HepG2 (cell line): ENCODE measurements around the gene PPP1CA. TPM values are rescaled to one million over a fixed set of nuclear protein-coding genes. Genes with fewer than 3 reads are reported as not detected.
A peak's percentile ranks its signal among the peaks of the same experiment; 100 is the strongest.

Source experiments
- ATAC-seq: fragments of 200-7000 bp; cut with Tn5 transposase; 3 replicates; pipeline ENCODE4 v1.9.1; 2020; ENCODE audit warnings: mild to moderate bottlenecking, moderate library complexity
- BruUV-seq: library from RNA; stranded (reverse); fragments of 400-500 nt; replicated peaks from 2 replicates; lab custom pipeline; 2021; lab: Mats Ljungman, UMichigan
- CTCF ChIA-PET: fragments of 300-600 bp; formaldehyde crosslinking; extraction: SDS; loops from one replicate; lab custom pipeline; 2021; ENCODE audit warnings: low total read pairs, inconsistent platforms, low intra/inter-chr PET ratio; lab: Yijun Ruan, JAX
- POLR2A ChIA-PET: fragments of 350-600 bp; sonication (Branson Sonifier 250); formaldehyde crosslinking; loops from one replicate; lab custom pipeline; 2020; ENCODE audit warnings: antibody characterized with exemption, inconsistent platforms; lab: Yijun Ruan, JAX
- DNase-seq: peaks from one replicate; pipeline ENCODE4 v3.0.0-alpha.2; 2015; ENCODE audit warnings: low spot score
- FAIRE-seq: peaks from 3 replicates; lab custom pipeline; 2011; peaks lifted over from hg19 to GRCh38; lab: Jason Lieb, UNC
- H2AFZ ChIP-seq: one replicate; pipeline ENCODE4 v1.6.1; 2011; ENCODE audit warnings: low read length, inconsistent platforms
- H3K27ac ChIP-seq: fragments of 300-600 bp; 3 replicates; pipeline ENCODE4 v1.8.0; 2011; ENCODE audit warnings: mixed run types, mild to moderate bottlenecking, mixed read lengths, low read length, inconsistent platforms; ENCODE audit not compliant: insufficient read depth; ENCODE audit errors: extremely low read length
- H3K27me3 ChIP-seq, 2 experiments: fragments of 200-600 bp in 1 of 2; 2 replicates in 1 of 2; 3 replicates in 1 of 2; pipeline versions ENCODE4 v1.6.0 to v1.8.0; 2011; ENCODE audit warnings: low read length in 2 of 2, mild to moderate bottlenecking in 2 of 2, moderate library complexity in 2 of 2, inconsistent platforms in 1 of 2; ENCODE audit not compliant: insufficient read depth in 2 of 2, control insufficient read depth in 1 of 2
- H3K36me3 ChIP-seq, 2 experiments: fragments of 200-600 bp in 1 of 2; replicated peaks in 1 of 2; 2 replicates in 1 of 2; 3 replicates in 1 of 2; pipeline versions ENCODE4 v1.5.1 to v1.8.0; 2011; ENCODE audit warnings: low read length in 2 of 2, inconsistent platforms in 1 of 2; ENCODE audit not compliant: insufficient read depth in 2 of 2, control insufficient read depth in 1 of 2
- H3K4me1 ChIP-seq: 2 replicates; pipeline ENCODE4 v1.5.1; 2012; ENCODE audit warnings: low read length, inconsistent platforms; ENCODE audit not compliant: insufficient read depth
- H3K4me2 ChIP-seq: 2 replicates; pipeline ENCODE4 v1.6.0; 2011; ENCODE audit warnings: low read depth, low read length, inconsistent platforms
- H3K4me3 ChIP-seq, 3 experiments: fragments of 200-600 bp in 1 of 3; sonication (generic), shearing (Covaris generic) in 1 of 3; replicated peaks in 1 of 3; 2 replicates each; pipeline ENCODE4 v1.5.1; 2011 to 2016; ENCODE audit warnings: low read length in 3 of 3, inconsistent platforms in 2 of 3, low read depth in 2 of 3, mild to moderate bottlenecking in 2 of 3, control low read depth in 1 of 3, mixed read lengths in 1 of 3; ENCODE audit not compliant: insufficient read depth in 1 of 3
- H3K79me2 ChIP-seq: one replicate; pipeline ENCODE4 v1.6.1; 2011; ENCODE audit warnings: low read length, inconsistent platforms; ENCODE audit not compliant: insufficient read depth
- H3K9ac ChIP-seq: 2 replicates; pipeline ENCODE4 v1.6.0; 2011; ENCODE audit warnings: mild to moderate bottlenecking, low read depth, low read length, inconsistent platforms; ENCODE audit not compliant: insufficient read depth
- H3K9me3 ChIP-seq: 2 replicates; pipeline ENCODE4 v1.5.1; 2012; ENCODE audit warnings: mild to moderate bottlenecking, low read length
- H4K20me1 ChIP-seq: 2 replicates; pipeline ENCODE4 v1.6.0; 2011; ENCODE audit warnings: inconsistent platforms, mild to moderate bottlenecking, low read length, moderate library complexity; ENCODE audit not compliant: insufficient read depth
- ATF1 ChIP-seq: IDR thresholded peaks from 2 replicates; pipeline ENCODE4 v1.6.1; 2016; ENCODE audit warnings: mild to moderate bottlenecking, control low read depth
- HDAC6 ChIP-seq: fragments of 200-600 bp; sonication (generic); IDR thresholded peaks from 2 replicates; pipeline ENCODE4 v1.7.0; 2017; ENCODE audit warnings: mild to moderate bottlenecking, antibody characterized with exemption, low read length, low read depth
- KDM5B ChIP-seq: sonication (generic); formaldehyde crosslinking; IDR thresholded peaks from 2 replicates; pipeline ENCODE4 v1.4.0; 2020; ENCODE audit warnings: missing genetic modification reagents, mild to moderate bottlenecking, borderline replicate concordance
- KMT2A ChIP-seq: sonication (generic); formaldehyde crosslinking; IDR thresholded peaks from 2 replicates; pipeline ENCODE4 v1.4.0; 2020; ENCODE audit warnings: missing genetic modification reagents
- MXD4 ChIP-seq: IDR thresholded peaks from 2 replicates; pipeline ENCODE4 v1.6.1; 2016; ENCODE audit warnings: mild to moderate bottlenecking, missing biosample characterization, missing genetic modification reagents
- RELA ChIP-seq: sonication (generic); formaldehyde crosslinking; IDR thresholded peaks from 2 replicates; pipeline ENCODE4 v1.4.0; 2020; ENCODE audit warnings: missing genetic modification reagents
- SMARCC2 ChIP-seq: fragments of 450-650 bp; IDR thresholded peaks from 2 replicates; pipeline ENCODE4 v1.6.1; 2017; ENCODE audit warnings: antibody characterized with exemption, mild to moderate bottlenecking
- SP4 ChIP-seq: sonication (generic); formaldehyde crosslinking; IDR thresholded peaks from 2 replicates; pipeline ENCODE4 v1.8.1; 2023; ENCODE audit warnings: mild to moderate bottlenecking, missing genetic modification reagents
- TEAD3 ChIP-seq: optimal IDR thresholded peaks from 2 replicates; pipeline ENCODE3; 2016; ENCODE audit warnings: borderline replicate concordance
- TMF1 ChIP-seq: sonication (generic); formaldehyde crosslinking; IDR thresholded peaks from 2 replicates; pipeline ENCODE4 v1.8.1; 2022; ENCODE audit warnings: low read depth, missing genetic modification reagents
- ZBTB7B ChIP-seq: sonication (generic); formaldehyde crosslinking; IDR thresholded peaks from 2 replicates; pipeline ENCODE4 v1.4.0; 2020; ENCODE audit warnings: missing genetic modification reagents
- ZFX ChIP-seq: sonication (generic); formaldehyde crosslinking; IDR thresholded peaks from 2 replicates; pipeline ENCODE4 v1.4.0; 2020; ENCODE audit warnings: mild to moderate bottlenecking, low read depth, missing genetic modification reagents, moderate library complexity
- ZNF18 ChIP-seq: sonication (generic); formaldehyde crosslinking; IDR thresholded peaks from 2 replicates; pipeline ENCODE4 v1.8.0; 2022; ENCODE audit warnings: mild to moderate bottlenecking, missing genetic modification reagents; ENCODE audit not compliant: insufficient replicate concordance
- ZNF576 ChIP-seq: sonication (generic); formaldehyde crosslinking; IDR thresholded peaks from 2 replicates; pipeline ENCODE4 v1.4.0; 2020; ENCODE audit warnings: mild to moderate bottlenecking, missing genetic modification reagents
- ZNF589 ChIP-seq: sonication (generic); formaldehyde crosslinking; conservative IDR thresholded peaks from 2 replicates; pipeline ENCODE4 v1.8.0; 2022; ENCODE audit warnings: mild to moderate bottlenecking, moderate library complexity, missing genetic modification reagents
- WGBS: methylation state at CpG from one replicate; pipeline ENCODE4 v1.1.6; 2017; ENCODE audit warnings: low lambda C conversion rate; 5-methylcytosine and 5-hydroxymethylcytosine counted together
- in situ Hi-C: cut with HindIII; loops from 2 replicates; pipeline ENCODE4 v1.10.0; 2017; ENCODE audit warnings: low pct_unique_long_range_greater_than_20kb; ENCODE audit not compliant: extremely low pct_ligation_motif_present
- intact Hi-C: fragments of 100-400 bp; cut with micrococcal nuclease; formaldehyde crosslinking; loops from one replicate; pipeline ENCODE4 v1.10.0; 2022; ENCODE audit not compliant: unreplicated experiment
- polyA plus RNA-seq, 8 experiments: library from polyadenylated mRNA; depleted of rRNA in 3 of 8; stranded (reverse) in 7 of 8; unstranded in 1 of 8; fragments of >200 nt; fragmentation: Illumina TruSeq in 4 of 8; extraction: Trizol in 4 of 8; gene quantifications; 2 replicates each; pipeline versions ENCODE4 v1.2.1 to v1.2.3, GENCODE V29; 2011 to 2016; ENCODE audit warnings: low read depth in 4 of 8, missing spikeins in 1 of 8, mixed read lengths in 1 of 8; ENCODE audit not compliant: insufficient read depth in 1 of 8
- total RNA-seq, 5 experiments: library from RNA; depleted of rRNA; stranded (reverse); fragments of >200 nt; fragmentation: Illumina TruSeq; extraction: Trizol; gene quantifications; 2 replicates each; pipeline ENCODE4 v1.2.3, GENCODE V29; 2016; ENCODE audit warnings: low read depth in 1 of 5

Gene PPP1CA
- total and polyA plus RNA-seq, 2 of the 13 experiments (the other 11 are each of a cell fraction or from before 2014, with no cell fraction given): 149 to 170 TPM

- H3K36me3 ChIP-seq: no peaks in the 10 kb centered on the region
- ChIA-PET CTCF (interaction anchor here (4.1 kb wide), 1 partner anchor 27 kb away, joined by 45 read pairs; no protein-coding TSS in a partner anchor), POLR2A (interaction anchor here (1.8 to 9.7 kb wide), 4 partner anchors 11 to 116 kb away, joined by 5 to 365 read pairs (median 16); partner anchors contain the start of genes CLCF1 and RAD9A)
- intact Hi-C loops: loop anchor here (1.0 kb wide), 1 partner anchor 17 kb away; the partner anchor contains the start of gene CLCF1
- H3K4me3 ChIP-seq: peak overlapping the region in 1 of 3 experiments; percentile 90; a peak in 2 of 6 replicates
- H3K27ac ChIP-seq: no peak overlapping the region
- in situ Hi-C loops: no loop called here
- H3K9ac ChIP-seq: peak overlapping the region; percentile 63
- no peak for FAIRE-seq
- H3K79me2 ChIP-seq: no peaks in the 10 kb centered on the region
- ATAC-seq: no peak
- H2AFZ ChIP-seq: no peak overlapping the region
- H4K20me1 ChIP-seq: no peaks in the 10 kb centered on the region
- 40% methylated on average over 2 of the region's 4 CpGs for WGBS
- TF ChIP-seq TEAD3 (CRISPR knock-in tag) (peak; percentile 27), ZNF589 (CRISPR knock-in tag) (no peak)
- BruUV-seq: no TSS peak
- no peaks in the 10 kb centered on the region for H3K9me3 ChIP-seq
- DNase-seq: no peak
- H3K4me1 ChIP-seq: peaks cover 46% of the 10 kb centered on the region
- peak overlapping the region; percentile 96 for H3K4me2 ChIP-seq
- no peaks in the 10 kb centered on the region for H3K27me3 ChIP-seq
These were observed 45.8 kb downstream of the PPP1CA start for GRCh38 chr11:67355794-67356386.

- in situ Hi-C loops (no loop called here), intact Hi-C loops (no loop called here)
- BruUV-seq: no TSS peak
- H2AFZ ChIP-seq: no peak overlapping the region
- H3K27ac ChIP-seq: peak overlapping the region; percentile 79
- ChIA-PET POLR2A (interaction anchor here (1.0 to 9.7 kb wide), 11 partner anchors 8 to 115 kb away, joined by 3 to 365 read pairs (median 11); partner anchors contain the start of genes ANKRD13D, CLCF1, PPP1CA and RAD9A), CTCF (interaction anchor here (4.1 kb wide), 1 partner anchor 27 kb away, joined by 45 read pairs; no protein-coding TSS in a partner anchor)
- WGBS: 33% methylated on average over 3 of the region's 11 CpGs
- H3K36me3 ChIP-seq: no peaks in the 10 kb centered on the region
- H4K20me1 ChIP-seq: no peaks in the 10 kb centered on the region
- peaks cover 46% of the 10 kb centered on the region for H3K4me1 ChIP-seq
- H3K4me3 ChIP-seq: peak overlapping the region; percentile 30 to 90 (median 43); a peak in 5 of 6 replicates
- H3K9ac ChIP-seq: peak overlapping the region; percentile 63
- no peaks in the 10 kb centered on the region for H3K9me3 ChIP-seq
- peak overlapping the region; percentile 96 for H3K4me2 ChIP-seq
- FAIRE-seq (no peak), ATAC-seq (no peak), DNase-seq (no peak)
- no peaks in the 10 kb centered on the region for H3K79me2 ChIP-seq
- H3K27me3 ChIP-seq: no peaks in the 10 kb centered on the region
- TF ChIP-seq ZNF576 (CRISPR knock-in tag): no peak
- TF ChIP-seq KMT2A (CRISPR knock-in tag): no peak
- no peak for TF ChIP-seq SMARCC2
- no peak for TF ChIP-seq TMF1 (CRISPR knock-in tag)
- peak; percentile 70; the same call in 1 of the 2 replicates for TF ChIP-seq KDM5B
- TF ChIP-seq ZFX (CRISPR knock-in tag): peak; percentile 21
- TF ChIP-seq RELA: no peak
- TF ChIP-seq MXD4 (CRISPR knock-in tag): no peak
- TF ChIP-seq SP4 (CRISPR knock-in tag): 0 out of 2 replicates have a peak, but pooled peaks have one; percentile 26
- no peak for TF ChIP-seq ZNF18 (CRISPR knock-in tag)
- TF ChIP-seq HDAC6: no peak
- no peak for TF ChIP-seq ZBTB7B (CRISPR knock-in tag)
- TF ChIP-seq ATF1 (CRISPR knock-in tag): no peak
These were observed 46.5 kb downstream of the PPP1CA start for GRCh38 chr11:67355023-67355793.
